ENCODE data around the gene MPV17. TPM values are rescaled to one million over a fixed set of nuclear protein-coding genes. Genes with fewer than 3 reads are reported as not detected.

The MPV17 gene
- polyA plus RNA-seq, 1 donor from 2014 or later, result 96.1 TPM

Other genes starting within 250 kb of the MPV17 start
- 0.61 TPM for gene EMILIN1, start 244.5 kb downstream of the MPV17 start, polyA plus RNA-seq
- gene KHK, start 236.3 kb downstream of the MPV17 start, polyA plus RNA-seq, result 6.5 TPM
- gene CGREF1, start 204.0 kb downstream of the MPV17 start, polyA plus RNA-seq, result not detected
- 0.35 TPM for gene ABHD1, start 199.3 kb downstream of the MPV17 start, polyA plus RNA-seq
- 62.2 TPM for gene PREB, start 188.5 kb downstream of the MPV17 start, polyA plus RNA-seq
- gene PRR30, start 183.7 kb downstream of the MPV17 start, polyA plus RNA-seq, result not detected
- gene TCF23, start 174.1 kb downstream of the MPV17 start, polyA plus RNA-seq, result not detected
- gene ATRAID, start 111.1 kb downstream of the MPV17 start, polyA plus RNA-seq, result 274 TPM
- gene SLC5A6, start 110.8 kb downstream of the MPV17 start, polyA plus RNA-seq, result 20.3 TPM
- 18.9 TPM for gene CAD, start 105.7 kb downstream of the MPV17 start, polyA plus RNA-seq
- gene SLC30A3, start 60.0 kb downstream of the MPV17 start, polyA plus RNA-seq, result not detected
- not detected for gene DNAJC5G, start 47.7 kb downstream of the MPV17 start, polyA plus RNA-seq
- gene TRIM54, start 40.7 kb downstream of the MPV17 start, polyA plus RNA-seq, result not detected
- 1.6 TPM for gene UCN, start 14.7 kb downstream of the MPV17 start, polyA plus RNA-seq
- 38.6 TPM for gene GTF3C2, start 33.7 kb upstream of the MPV17 start, polyA plus RNA-seq
- gene EIF2B4, start 47.2 kb upstream of the MPV17 start, polyA plus RNA-seq, result 35.0 TPM
- 219 TPM for gene SNX17, start 47.5 kb upstream of the MPV17 start, polyA plus RNA-seq
- gene ZNF513, start 57.6 kb upstream of the MPV17 start, polyA plus RNA-seq, result 4.8 TPM
- gene PPM1G, start 86.5 kb upstream of the MPV17 start, polyA plus RNA-seq, result 80.1 TPM
- gene NRBP1, start 105.5 kb upstream of the MPV17 start, polyA plus RNA-seq, result 69.2 TPM
- 1.6 TPM for gene KRTCAP3, start 119.3 kb upstream of the MPV17 start, polyA plus RNA-seq
- 1.9 TPM for gene IFT172, start 166.6 kb upstream of the MPV17 start, polyA plus RNA-seq
- not detected for gene FNDC4, start 172.1 kb upstream of the MPV17 start, polyA plus RNA-seq
- gene GCKR, start 173.7 kb upstream of the MPV17 start, polyA plus RNA-seq, result not detected

Measured in IgD-negative memory B cell (primary cell).